HepG2 (cell line): ENCODE measurements around the gene UBE2M. TPM values are rescaled to one million over a fixed set of nuclear protein-coding genes. Genes with fewer than 3 reads are reported as not detected.

ENCODE experiments used
- AFF4 ChIP-seq: sonication (generic); formaldehyde crosslinking; IDR thresholded peaks from 2 replicates; pipeline ENCODE4 v1.4.0; 2020; ENCODE audit warnings: missing genetic modification reagents
- CBFB ChIP-seq: sonication (generic); formaldehyde crosslinking; IDR thresholded peaks from 2 replicates; pipeline ENCODE4 v1.4.0; 2020; ENCODE audit warnings: missing genetic modification reagents
- CSRNP1 ChIP-seq: sonication (generic); formaldehyde crosslinking; IDR thresholded peaks from 2 replicates; pipeline ENCODE4 v1.8.1; 2023; ENCODE audit warnings: mild to moderate bottlenecking, missing genetic modification reagents
- MYNN ChIP-seq: sonication (generic); formaldehyde crosslinking; IDR thresholded peaks from 2 replicates; pipeline ENCODE4 v1.4.0; 2020; ENCODE audit warnings: mild to moderate bottlenecking, low read depth, missing genetic modification reagents
- SOX6 ChIP-seq, 2 experiments: fragments of 450-650 bp in 1 of 2; sonication (generic) in 1 of 2; formaldehyde crosslinking in 1 of 2; IDR thresholded peaks; 2 replicates each; pipeline versions ENCODE4 v1.4.0 to v1.6.1; 2017 to 2020; ENCODE audit warnings: antibody characterized with exemption in 1 of 2, mild to moderate bottlenecking in 1 of 2, missing genetic modification reagents in 1 of 2
- SP140L ChIP-seq: sonication (generic); formaldehyde crosslinking; IDR thresholded peaks from 2 replicates; pipeline ENCODE4 v1.4.0; 2020; ENCODE audit warnings: missing genetic modification reagents, borderline replicate concordance
- THYN1 ChIP-seq: sonication (generic); formaldehyde crosslinking; IDR thresholded peaks from 2 replicates; pipeline ENCODE4 v1.8.1; 2023; ENCODE audit warnings: low read depth, mild to moderate bottlenecking, moderate library complexity, missing genetic modification reagents, borderline replicate concordance
- ZFP1 ChIP-seq: IDR thresholded peaks from 2 replicates; pipeline ENCODE4 v1.6.1; 2016
- ZFP37 ChIP-seq: sonication (generic); formaldehyde crosslinking; IDR thresholded peaks from 2 replicates; pipeline ENCODE4 v1.4.0; 2020; ENCODE audit warnings: missing genetic modification reagents, borderline replicate concordance
- ZNF274 ChIP-seq: sonication (generic); formaldehyde crosslinking; IDR thresholded peaks from 2 replicates; pipeline ENCODE4 v1.5.1; 2020; ENCODE audit warnings: mild to moderate bottlenecking, missing genetic modification reagents
- ZNF460 ChIP-seq: sonication (generic); formaldehyde crosslinking; IDR thresholded peaks from 2 replicates; pipeline ENCODE4 v1.5.1; 2020; ENCODE audit warnings: missing genetic modification reagents, mild to moderate bottlenecking, borderline replicate concordance
- ZNF572 ChIP-seq: sonication (generic); formaldehyde crosslinking; IDR thresholded peaks from 2 replicates; pipeline ENCODE4 v1.5.1; 2020; ENCODE audit warnings: mild to moderate bottlenecking, missing genetic modification reagents
- ZNF687 ChIP-seq: sonication (generic); formaldehyde crosslinking; IDR thresholded peaks from 2 replicates; pipeline ENCODE4 v1.5.1; 2020; ENCODE audit warnings: mild to moderate bottlenecking, missing genetic modification reagents, moderate library complexity
- ZNF691 ChIP-seq: sonication (generic); formaldehyde crosslinking; IDR thresholded peaks from 2 replicates; pipeline ENCODE4 v1.4.0; 2020; ENCODE audit warnings: missing genetic modification reagents, low read depth, mild to moderate bottlenecking, borderline replicate concordance
- polyA plus RNA-seq, 8 experiments: library from polyadenylated mRNA; depleted of rRNA in 3 of 8; stranded (reverse) in 7 of 8; unstranded in 1 of 8; fragments of >200 nt; fragmentation: Illumina TruSeq in 4 of 8; extraction: Trizol in 4 of 8; gene quantifications; 2 replicates each; pipeline versions ENCODE4 v1.2.1 to v1.2.3, GENCODE V29; 2011 to 2016; ENCODE audit warnings: low read depth in 4 of 8, missing spikeins in 1 of 8, mixed read lengths in 1 of 8; ENCODE audit not compliant: insufficient read depth in 1 of 8
- total RNA-seq, 5 experiments: library from RNA; depleted of rRNA; stranded (reverse); fragments of >200 nt; fragmentation: Illumina TruSeq; extraction: Trizol; gene quantifications; 2 replicates each; pipeline ENCODE4 v1.2.3, GENCODE V29; 2016; ENCODE audit warnings: low read depth in 1 of 5

Gene UBE2M
- total and polyA plus RNA-seq, 2 of the 13 experiments (the other 11 are each of a cell fraction or from before 2014, with no cell fraction given): 36.2 to 50.3 TPM

GRCh38 chr19:58543826-58544590, 14.4 kb downstream of the UBE2M start, which contains the start of gene TRIM28 (continued):
- peak; percentile 31; the same call in 1 of the 2 replicates for TF ChIP-seq CSRNP1 (CRISPR knock-in tag)
- TF ChIP-seq SP140L: no peak
- TF ChIP-seq ZFP1 (CRISPR knock-in tag): 0 out of 2 replicates have a peak, but pooled peaks have one; percentile 39
- 0 out of 2 replicates have a peak, but pooled peaks have one; percentile 32 for TF ChIP-seq ZNF572 (CRISPR knock-in tag)
- no peak for TF ChIP-seq MYNN (CRISPR knock-in tag)
- TF ChIP-seq AFF4 (CRISPR knock-in tag): no peak
- TF ChIP-seq ZNF460 (CRISPR knock-in tag): no peak
- TF ChIP-seq SOX6 (IDR thresholded peaks at IDR 0.05): no peak
- TF ChIP-seq SOX6 (CRISPR knock-in tag; IDR thresholded peaks at IDR 0.05): peak; percentile 53; the same call in 1 of the 2 replicates
- TF ChIP-seq ZFP37 (CRISPR knock-in tag): 0 out of 2 replicates have a peak, but pooled peaks have one; percentile 50
- 0 out of 2 replicates have a peak, but pooled peaks have one; percentile 22 for TF ChIP-seq ZNF691 (CRISPR knock-in tag)
- peak; percentile 71 for TF ChIP-seq ZNF687 (CRISPR knock-in tag)
- 0 out of 2 replicates have a peak, but pooled peaks have one; percentile 73 for TF ChIP-seq CBFB (CRISPR knock-in tag)
- TF ChIP-seq THYN1: no peak
- no peak; the same call in 1 of the 2 replicates for TF ChIP-seq ZNF274 (CRISPR knock-in tag)
